ENCODE measurements around the gene LANCL1.

LANCL1 gene

GRCh38 chr2:210387074-210387473 is 89.5 kb downstream of the LANCL1 start:
- DNase-seq: no peak

Measured in central memory CD4-positive, alpha-beta T cell (primary cell).